NCI-H774 (cell line): ENCODE measurements around the gene KIAA1755.

ENCODE experiments used
- DNase-seq: peaks from one replicate; lab custom pipeline; 2025; lab: John Stamatoyannopoulos, UW

The KIAA1755 gene

DNA sequence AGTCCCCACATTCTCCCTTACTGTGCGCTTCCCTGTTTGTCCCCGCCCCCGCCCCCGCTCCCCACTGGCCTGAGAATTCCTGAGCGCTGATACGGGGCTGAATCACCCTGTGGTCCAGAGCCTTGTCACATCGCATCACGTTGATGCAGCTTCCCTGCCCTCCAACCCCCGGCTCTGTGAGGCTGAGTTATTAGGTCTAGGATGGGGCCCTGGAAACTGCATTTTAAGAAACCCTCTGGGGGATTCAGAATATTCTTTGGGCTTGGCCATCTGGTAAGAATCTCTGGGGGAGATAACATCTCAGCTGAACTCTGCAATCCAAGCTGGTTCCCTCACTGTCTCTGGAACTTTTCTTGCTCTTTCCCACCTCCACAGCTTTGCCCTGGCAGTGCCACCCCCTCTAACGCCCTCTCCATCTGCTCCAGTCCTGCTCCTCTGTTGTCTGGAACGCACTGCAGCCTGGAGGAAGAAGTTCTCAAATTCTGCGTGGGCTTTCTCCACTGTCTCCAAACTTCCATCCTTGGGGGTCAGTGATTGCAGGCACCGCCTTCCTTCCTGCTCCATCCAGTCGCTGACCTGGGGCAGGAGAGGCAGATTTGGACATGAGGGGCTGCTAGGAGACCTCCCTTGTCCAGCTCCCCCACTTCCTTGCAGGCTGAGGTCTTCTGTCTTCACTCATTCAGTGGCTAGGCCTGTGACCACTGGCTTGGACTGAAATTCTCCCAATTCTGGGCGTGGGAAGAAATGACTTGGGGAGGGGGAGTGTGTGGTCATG is 42.6 kb downstream of the KIAA1755 start:
- DNase-seq = no peak

DNA sequence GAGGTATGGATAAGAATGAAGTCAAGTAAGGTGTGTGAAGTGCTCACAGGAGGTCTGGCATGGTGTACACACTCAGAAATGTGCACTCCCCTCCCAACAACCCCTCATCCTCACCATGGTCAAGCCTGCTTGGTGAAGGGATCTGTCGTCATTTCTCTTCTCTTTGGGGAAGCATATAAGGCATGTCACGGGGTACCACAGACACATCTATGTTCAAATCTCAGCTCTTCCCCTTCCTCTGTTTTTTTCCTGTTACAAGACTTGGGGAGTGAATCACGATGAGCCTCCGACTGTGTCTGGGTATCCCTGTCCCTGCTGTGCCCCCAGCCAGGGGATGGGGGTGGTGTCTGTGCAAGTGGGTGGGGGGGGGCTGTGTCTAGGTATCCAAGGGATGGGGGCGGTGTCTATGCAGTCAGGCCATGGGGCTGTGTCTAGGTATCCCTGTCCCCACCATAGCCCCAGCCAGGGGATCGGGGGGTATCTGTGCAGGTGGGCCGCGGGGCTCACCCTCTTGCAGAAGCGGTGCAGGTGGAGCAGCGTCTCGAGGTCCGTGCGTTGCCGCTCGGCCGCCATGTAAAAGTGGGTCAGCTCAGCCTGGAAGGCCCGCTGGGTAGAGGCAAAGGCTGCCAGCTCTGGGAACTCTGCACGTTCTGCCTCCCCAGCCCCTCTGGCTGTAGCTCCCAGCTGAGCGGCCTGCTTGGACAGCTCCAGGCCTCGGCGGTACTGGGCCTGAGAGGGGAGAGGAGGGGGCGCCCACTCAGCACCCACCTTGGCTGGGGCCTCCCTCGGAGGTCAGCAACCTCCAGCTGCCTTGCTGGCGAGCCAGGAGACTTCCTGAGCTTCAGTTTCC is 43.6 kb downstream of the KIAA1755 start:
- DNase-seq = no peak

DNA sequence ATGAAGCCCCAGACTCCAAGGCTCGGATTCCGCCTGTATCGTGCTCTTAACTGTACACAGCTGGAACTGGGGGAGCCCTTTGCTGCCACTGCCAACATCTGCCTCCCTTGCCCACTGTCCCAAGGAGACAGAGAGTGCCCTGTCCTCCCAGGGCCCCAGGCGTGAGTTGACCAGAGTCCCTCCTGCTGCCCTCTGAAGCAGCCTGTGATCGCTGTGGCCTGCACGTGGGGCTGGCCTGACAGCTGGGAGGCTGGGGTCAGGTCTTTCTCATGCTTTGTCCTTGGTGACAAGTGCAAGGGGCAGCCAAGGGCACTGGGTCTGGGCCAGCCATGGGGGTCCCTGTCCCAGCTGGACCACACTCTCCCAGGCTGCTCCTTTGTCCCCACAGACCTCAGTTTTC is 44.3 kb downstream of the KIAA1755 start:
- no peak for DNase-seq

DNA sequence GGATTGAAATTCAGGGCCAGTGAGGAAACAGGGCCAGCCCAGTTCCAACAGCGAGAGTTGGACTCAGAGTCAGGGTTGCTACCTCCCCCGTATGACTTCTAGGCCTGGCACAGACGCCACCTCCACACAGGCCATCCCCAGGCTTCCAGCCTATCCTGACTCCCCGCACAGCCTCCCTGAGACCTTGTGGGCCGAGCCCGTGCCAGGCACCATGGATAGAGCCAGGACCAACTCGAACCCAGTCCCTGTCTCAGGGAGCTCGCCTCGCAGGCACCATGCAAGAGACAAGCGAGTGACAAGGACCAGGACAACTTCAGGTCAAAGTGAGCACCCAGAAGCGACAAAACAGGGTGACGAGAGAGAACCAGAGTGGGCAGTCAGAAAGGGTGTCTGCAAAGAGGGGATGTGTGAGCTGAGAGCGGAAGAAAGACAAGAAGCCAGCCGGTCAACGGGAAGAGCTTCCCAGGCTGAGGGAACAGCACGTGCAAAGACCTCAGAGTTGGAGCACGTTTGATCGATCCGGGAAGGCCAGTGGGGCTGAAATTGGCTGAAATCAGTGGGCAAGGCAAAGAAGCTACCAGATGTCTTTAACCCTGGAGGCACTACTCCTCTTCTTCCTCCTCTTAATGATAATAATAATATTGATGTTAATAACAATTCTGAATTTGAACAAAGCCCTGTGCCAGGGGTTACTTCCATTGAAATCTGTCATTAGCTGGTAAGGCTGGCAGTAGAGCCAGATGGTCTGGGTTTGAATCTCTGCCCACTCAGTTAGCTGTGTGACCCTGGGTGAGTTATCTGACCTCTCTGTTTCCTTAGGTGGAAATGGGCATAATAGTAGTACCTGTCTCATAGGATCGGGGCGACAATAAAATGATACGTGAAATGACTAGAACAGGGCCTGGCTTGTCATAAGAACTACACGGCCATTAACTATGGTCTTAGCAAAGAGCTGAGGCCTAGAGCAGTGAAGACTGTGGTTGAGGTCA is 45.0 kb downstream of the KIAA1755 start:
- DNase-seq = no peak

DNA sequence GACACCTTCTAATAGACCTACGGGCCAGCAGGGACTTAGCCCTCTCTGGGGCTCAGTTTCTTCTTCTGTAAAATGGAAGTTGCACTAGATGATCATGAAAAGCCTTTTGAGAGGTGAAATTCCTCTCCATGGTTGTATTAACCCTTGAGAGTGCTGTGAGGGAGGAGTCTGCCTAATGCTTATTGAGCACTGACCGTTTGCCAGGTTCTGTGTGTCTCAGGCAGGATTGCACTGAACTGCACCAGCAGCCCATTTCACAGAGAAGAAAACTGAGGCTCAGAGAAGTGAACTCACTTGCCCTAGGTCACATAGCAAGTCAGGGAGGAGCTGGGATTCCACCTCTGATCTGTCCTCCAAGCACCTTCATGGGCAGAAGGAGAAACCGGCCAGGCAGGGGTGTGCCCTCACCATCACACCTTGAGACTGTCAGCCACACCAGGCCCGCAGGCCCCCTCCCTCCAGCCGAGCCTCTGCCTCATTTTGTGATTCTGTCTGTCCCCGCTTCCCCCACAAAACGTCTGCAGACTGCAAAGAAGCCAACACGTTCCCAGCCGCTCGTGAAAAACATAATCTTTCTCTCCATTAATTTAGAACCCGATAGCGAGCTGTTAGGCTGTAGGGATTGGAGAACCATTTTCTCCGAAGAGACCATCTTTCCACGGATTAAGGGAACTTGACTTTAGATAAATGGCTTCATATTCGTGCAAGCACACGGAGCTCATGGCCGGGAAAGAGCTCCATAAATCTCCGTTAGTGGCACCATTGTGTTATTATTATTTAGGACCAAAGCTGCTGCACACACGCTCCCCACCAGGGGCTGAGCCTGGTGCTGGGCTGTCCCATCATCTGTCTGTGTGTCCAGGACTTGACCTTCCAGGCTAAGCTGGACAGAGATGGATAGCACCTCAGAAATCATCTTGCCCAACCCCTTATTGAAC is 46.0 kb downstream of the KIAA1755 start:
- DNase-seq = no peak

DNA sequence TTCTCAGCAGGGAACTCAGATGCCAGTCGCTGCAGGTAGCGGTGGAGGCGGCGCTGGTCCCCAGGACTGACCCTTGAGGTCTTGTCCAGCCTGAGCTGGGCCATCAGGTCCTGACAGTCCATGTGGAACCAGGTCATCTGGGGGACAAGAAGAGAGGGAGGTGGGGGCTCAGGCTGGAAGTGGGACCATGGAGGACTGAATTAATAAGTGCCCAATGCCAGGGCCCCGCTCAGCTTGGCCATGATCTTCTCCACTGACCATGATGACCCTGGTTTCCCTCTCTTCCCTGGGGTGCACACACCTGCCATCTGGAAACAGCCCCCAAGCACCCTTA is 47.0 kb downstream of the KIAA1755 start:
- no peak for DNase-seq

DNA sequence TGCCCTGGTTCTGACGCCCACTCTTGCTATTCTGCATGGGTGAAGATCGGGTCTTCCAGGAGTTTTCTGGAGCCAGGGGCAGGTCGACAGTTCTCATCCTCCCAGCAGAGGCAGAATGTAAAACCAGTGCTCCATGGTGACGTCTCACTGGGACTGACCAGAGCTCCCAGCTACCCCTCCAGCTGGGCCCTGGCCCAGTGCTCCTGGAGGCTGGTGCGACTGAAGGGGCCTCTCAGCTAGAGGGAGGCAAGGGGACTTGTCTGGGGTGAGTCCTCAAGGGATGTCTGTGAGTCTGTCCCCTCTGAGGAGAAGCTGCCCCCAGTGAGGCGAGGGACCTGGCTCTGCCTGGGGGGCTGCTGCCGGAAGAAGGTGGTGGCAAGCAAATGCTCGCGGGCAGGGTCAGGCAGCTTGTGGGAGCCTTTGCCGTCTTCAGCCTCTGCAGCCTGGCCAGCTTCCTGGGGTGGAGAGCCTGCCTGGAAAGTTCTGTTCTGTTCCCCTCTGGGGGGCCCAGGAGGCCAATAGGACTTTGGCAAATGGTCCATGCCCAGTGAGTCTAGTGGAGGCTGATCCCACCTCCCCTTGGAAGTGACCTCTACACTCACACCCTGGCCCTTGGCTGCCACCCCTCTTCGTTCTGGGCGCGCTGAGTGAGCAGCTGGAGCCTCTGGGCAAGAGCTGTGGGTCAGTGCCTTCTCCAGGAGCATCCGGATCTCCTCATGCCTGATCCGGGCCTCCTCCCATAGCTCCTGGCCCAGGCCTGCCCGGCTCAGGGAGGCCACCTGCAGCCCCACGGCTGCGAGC is 47.5 kb downstream of the KIAA1755 start:
- no peak for DNase-seq

DNA sequence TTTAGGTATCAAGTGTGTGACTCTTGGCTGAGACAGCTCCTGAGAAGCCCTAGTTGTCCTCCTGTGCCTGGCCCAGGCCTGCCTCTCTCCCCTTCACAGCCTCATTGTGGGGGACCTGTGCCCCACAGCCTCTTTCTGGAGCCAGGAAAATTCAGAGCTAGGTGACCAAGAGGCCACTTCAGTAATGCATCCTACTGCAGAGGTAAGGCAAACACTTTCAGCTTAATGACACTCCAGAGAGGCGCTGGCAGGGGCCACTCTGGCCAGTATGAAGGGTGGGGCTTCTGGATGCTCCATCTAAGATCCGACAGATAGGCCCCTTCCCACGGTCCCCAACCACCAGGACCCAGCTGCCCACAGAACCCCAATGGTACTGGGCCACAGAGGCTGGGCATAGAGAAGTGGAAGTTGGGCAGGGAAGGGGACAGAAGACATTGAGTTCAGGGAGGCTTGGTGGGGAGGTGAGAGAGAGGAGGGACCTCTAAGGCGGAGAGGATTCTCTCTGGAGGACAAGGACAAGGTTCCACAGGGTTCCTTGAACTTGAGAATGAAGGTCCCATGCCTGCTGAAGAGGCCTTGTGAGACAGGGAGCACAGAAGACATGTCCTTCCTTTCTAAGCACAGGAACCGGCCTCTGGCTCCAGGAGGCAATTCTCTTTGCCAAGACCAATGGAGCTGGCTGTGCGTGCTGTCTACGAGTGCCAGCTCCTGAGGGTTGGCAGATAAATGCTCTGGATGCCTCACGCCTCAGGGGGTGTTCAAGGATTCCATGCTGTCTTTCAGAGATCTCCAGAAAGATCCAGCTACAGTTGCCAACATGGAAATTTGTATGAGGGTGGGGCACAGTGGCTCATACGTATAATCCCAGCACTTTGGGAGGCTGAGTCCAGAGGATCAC is 49.1 kb downstream of the KIAA1755 start:
- DNase-seq = no peak

DNA sequence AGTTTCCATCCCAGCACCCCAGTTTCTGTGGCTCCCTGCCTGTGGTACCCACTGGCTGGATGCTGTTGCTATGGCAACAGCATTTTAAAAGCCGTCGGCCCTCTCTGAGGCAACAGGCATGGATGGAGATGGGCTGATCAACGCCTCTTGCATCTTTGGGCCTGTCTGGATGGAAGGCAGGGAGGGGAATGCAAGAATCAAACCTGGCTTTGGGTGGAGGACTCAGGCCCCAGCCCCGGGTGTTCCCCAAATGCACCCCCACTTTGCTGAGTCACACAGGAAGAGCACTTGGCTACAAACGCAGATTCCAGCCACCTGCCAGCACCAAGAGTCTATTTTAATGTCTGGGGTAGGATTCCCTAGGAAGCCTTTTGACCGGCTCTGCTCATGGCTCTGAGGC is 49.8 kb downstream of the KIAA1755 start:
- no peak for DNase-seq

DNA sequence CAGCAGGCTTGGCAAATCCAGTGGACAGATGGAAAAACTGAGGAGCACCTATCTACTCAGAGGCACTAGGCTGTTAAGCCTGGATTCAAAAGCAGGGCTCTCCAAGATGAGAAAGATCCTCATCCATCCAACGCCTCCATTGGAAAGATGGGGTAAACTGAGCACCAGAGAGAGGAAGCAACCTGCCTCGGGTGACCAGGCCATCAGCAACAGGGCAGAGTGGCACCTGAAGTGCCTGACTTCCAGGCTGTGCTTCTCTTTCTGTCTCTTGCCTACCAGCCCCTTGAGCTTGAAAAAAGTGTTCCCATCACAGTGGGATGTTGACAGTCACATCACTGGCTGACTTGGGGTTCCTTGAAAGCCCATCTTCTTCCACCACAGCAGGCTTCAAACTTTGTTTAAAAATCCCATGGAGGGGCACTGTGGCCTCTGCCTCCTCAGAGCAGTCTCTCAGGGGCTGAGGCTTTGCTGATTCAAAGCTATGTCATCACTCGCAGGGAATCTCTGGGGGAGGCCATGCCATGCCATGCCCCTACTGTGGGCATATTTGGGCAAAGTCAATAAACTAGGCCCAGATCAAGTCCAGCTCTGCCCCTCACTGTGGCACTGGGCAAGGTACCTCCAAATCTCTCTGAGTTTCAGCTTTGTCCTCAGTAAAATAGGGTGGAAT is 50.7 kb downstream of the KIAA1755 start:
- no peak for DNase-seq

DNA sequence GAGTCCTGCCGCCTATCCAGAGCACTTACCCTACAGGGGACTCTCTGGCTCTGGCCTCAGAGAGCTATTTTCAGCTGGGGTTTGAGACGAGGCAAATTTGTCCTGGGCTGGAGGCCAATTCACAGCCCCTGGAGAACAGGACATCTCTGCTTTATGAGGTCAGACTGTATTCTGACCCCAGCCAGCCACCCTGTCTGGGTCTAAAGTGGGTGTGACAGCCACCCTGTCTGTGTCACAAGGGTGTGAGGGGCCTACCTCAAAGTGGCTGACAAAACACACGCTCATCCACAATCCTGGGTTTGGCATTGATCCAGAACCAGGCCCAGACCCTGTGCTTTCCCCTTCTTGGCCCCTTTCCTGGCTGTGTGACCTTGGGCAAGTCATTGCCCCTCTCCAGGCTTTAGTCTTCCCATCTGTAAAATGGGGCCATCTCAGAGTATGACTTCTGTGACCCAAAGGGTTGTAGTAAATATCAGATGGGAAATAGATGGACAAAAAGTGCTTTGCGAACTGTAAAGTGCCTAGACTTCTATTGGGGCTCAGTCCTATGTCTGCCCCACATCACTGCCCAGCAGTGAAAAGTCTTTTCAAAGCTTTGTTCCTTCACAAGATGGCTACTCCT is 51.4 kb downstream of the KIAA1755 start:
- no peak for DNase-seq

DNA sequence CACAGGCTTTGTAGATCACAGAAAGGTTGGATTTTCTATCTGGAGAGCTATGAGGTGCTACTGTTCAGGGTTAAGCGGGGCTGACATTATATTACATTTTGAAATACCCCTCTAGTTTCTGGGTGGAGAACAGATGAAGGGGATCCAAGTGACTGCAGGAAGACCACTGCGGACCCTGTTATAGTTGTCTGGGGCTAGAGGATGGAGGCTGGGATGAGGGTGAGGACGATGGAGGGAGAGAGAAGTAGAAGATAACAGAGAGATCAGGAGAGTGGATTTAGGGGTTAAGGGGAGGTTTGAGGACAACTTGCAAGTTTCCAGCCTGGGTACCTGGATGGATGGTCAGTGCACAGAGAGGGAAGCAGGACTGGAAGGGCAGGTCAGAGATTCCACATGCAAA is 52.0 kb downstream of the KIAA1755 start:
- no peak for DNase-seq

DNA sequence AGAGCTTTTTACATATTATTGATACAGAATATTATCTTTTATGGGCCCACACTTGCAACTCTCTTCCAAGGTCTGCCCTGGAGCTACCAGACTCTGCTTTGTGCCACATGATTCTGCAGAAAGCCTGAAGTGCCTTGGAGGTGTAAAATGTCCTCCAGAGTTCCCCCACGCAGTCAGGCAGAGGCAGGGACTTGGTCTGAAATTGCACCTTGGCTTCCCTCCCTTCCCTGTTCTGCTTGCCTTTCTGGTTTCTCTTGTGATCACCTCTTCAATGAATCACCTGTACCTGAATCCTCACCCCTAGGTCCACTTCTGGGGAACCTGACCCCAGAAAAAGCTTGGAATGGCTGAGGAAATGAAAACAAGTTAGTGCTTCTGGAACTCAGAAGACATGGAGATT is 52.4 kb downstream of the KIAA1755 start:
- DNase-seq = no peak

DNA sequence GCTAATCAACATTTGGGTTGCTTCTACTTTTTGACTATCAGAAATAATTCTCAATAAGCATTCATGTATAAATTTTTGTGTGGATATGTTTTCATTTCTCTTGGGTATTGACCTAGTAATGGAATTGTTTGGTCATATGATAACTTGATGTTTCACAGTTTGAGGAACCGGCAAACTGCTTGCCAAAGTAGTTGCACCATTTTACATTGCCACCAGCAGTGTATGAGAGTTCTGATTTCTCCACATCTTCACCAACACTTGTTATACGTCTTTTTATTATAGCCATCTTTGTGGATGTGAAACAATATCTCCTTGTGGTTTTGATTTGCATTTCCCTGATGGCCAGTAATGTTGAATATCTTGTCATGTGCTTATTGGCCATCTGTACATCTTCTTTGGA is 52.9 kb downstream of the KIAA1755 start:
- no peak for DNase-seq

DNA sequence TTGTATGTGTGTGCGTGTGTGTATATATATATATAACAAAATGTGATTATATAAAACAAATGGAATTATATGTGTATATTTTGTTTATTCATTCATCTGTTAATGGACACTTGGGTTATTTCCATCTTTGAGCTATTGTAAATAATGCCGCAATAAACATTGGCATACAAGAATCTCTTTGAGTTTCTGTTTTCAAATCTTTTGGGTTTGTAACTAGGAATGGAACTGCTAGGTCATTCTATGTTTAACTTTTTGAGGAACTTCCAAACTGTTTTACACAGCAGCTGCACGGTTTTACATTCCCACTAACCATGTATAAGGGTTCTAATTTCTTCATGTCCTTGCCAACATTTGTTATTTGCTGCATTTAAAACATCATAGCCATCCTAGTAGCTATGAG is 55.5 kb downstream of the KIAA1755 start:
- DNase-seq = no peak

DNA sequence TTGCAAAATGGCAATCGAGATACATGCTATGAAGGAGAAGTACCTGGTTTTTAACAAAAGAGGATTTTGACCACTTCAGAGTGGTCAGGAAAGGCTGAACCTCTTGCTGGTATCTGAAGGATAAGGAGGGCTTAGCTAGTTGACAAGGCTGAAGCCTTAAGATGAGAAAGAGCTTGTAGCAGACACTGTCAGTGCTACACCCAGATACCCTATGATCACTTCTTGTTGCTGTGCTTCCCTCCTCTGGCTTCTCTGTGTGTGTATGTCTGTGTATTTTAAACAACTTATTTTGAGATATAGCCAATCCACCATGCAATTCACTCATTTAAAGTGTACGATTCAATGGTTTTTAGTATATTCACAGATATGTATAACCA is 56.6 kb downstream of the KIAA1755 start:
- no peak for DNase-seq

DNA sequence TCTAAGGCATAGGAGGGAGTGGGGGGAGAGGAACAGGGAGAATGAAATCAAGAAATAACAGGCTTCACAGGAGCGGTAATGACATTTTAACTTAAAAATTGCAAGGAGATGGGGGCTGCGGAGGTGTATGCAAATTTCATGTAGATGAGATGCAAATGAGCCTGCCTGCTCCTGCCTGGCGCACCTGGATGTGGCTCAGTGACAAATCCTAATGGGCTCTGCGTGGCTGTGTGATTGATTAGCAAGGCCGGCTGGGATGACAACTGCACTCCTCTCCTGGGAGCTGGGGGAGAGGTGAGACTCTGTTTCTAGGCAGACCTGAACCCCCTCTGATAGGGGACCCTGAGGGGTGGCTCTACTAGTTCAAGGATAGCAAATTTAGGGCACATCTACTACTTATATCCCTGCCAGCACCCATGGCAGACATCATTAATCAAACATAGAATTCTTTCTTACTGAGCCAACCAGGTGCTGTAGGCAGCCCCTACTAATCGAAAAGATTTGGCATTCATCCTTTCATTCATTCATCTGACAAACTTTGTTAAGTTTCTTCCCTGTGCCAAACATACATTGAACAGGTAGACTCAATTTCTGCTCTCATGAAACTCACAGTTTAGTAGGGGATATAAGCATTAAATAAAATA is 57.1 kb downstream of the KIAA1755 start:
- no peak for DNase-seq

DNA sequence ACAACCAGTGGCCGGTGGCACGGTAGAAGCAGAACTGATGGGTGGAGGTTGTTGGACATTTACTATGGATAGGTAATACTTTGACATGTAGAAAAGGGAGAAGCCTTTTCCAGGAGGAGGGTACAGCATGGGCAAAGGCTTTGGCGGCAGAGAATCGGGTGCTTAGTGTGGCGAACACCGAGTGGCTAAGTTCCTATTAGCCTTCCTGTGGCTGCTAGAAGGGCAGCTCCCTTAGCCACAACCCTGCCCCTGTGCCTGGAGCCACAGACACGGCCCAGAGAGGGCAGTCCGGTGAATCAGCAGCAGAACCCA is 57.6 kb downstream of the KIAA1755 start:
- DNase-seq = no peak
